ENCODE data around the gene WDR5B.

GRCh38 chr3:122451371-122451770, 35.5 kb upstream of the WDR5B start:
- no peak for TF ChIP-seq NR2C2 (IDR thresholded peaks at IDR 0.05; ENCODE audit: borderline replicate concordance, control insufficient read depth, insufficient read length, low read depth)
- TF ChIP-seq BMI1 (IDR thresholded peaks at IDR 0.05; ENCODE audit: borderline replicate concordance): no peak
- TF ChIP-seq POLR2AphosphoS5 (IDR thresholded peaks at IDR 0.05; ENCODE audit: low read length): no peak
- TF ChIP-seq POLR2A (IDR thresholded peaks at IDR 0.05; ENCODE audit: low read depth, low read length): no peak
- no peak for TF ChIP-seq BCLAF1 (IDR thresholded peaks at IDR 0.05)
- no peak for TF ChIP-seq USF1 (IDR thresholded peaks at IDR 0.05; ENCODE audit: borderline replicate concordance, extremely low read length, insufficient read depth, low read depth, low read length)
- TF ChIP-seq ZNF217 (IDR thresholded peaks at IDR 0.05): no peak
- no peak for TF ChIP-seq CEBPB (IDR thresholded peaks at IDR 0.05; ENCODE audit: borderline replicate concordance in 1 of 2, low read depth in 2 of 2, low read length in 2 of 2)
- TF ChIP-seq REST (IDR thresholded peaks at IDR 0.05; ENCODE audit: low read depth, low read length): no peak
- TF ChIP-seq NRF1 (conservative IDR thresholded peaks at IDR 0.05; ENCODE audit: low read depth, low read length): no peak
- no peak for TF ChIP-seq CBX3 (IDR thresholded peaks at IDR 0.05; ENCODE audit: borderline replicate concordance, low read depth)
- no peak for TF ChIP-seq SPI1 (IDR thresholded peaks at IDR 0.05; ENCODE audit: borderline replicate concordance, insufficient read depth, low read depth, low read length)

Data from GM12878 (cell line).